HCT116 (cell line): Measurements from ENCODE around the gene HPCAL1.

ENCODE experiments used
- EZH2phosphoT487 ChIP-seq: fragments of 200-600 bp; IDR thresholded peaks from 2 replicates; pipeline ENCODE4 v1.6.1; 2018; ENCODE audit warnings: antibody characterized with exemption, borderline replicate concordance
- POLR2A ChIP-seq: IDR thresholded peaks from 2 replicates; pipeline ENCODE4 v1.7.0; 2011; ENCODE audit warnings: borderline replicate concordance; ENCODE audit not compliant: insufficient read depth, insufficient read length; ENCODE audit errors: extremely low read depth
- POLR2AphosphoS5 ChIP-seq: IDR thresholded peaks from 2 replicates; pipeline ENCODE4 v1.6.1; 2011; ENCODE audit warnings: mild to moderate bottlenecking, low read depth, low read length, moderate library complexity
- RAD21 ChIP-seq: IDR thresholded peaks from 2 replicates; pipeline ENCODE4 v1.6.1; 2012; ENCODE audit warnings: low read depth, mild to moderate bottlenecking
- SIN3A ChIP-seq: IDR thresholded peaks from 2 replicates; pipeline ENCODE4 v1.6.1; 2012; ENCODE audit warnings: low read depth
- YY1 ChIP-seq: IDR thresholded peaks from 2 replicates; pipeline ENCODE4 v1.6.1; 2011; ENCODE audit warnings: low read length, low read depth, moderate library complexity, mild to moderate bottlenecking; ENCODE audit not compliant: insufficient replicate concordance; ENCODE audit errors: extremely low read depth
- ZFX ChIP-seq: fragments of 450-650 bp; IDR thresholded peaks from 2 replicates; pipeline ENCODE4 v1.6.1; 2017
- TF ChIP-seq, protein P1 (sequence below), 3 experiments: fragments of 200-600 bp in 1 of 3; sonication (generic) in 1 of 3; IDR thresholded peaks in 2 of 3; conservative IDR thresholded peaks in 1 of 3; 2 replicates each; pipeline ENCODE4 v1.5.1; 2012 to 2017; ENCODE audit warnings: low read depth in 2 of 3, low read length in 2 of 3, antibody characterized with exemption in 1 of 3, borderline replicate concordance in 1 of 3, control low read depth in 1 of 3, mild to moderate bottlenecking in 1 of 3, mixed read lengths in 1 of 3, mixed run types in 1 of 3, moderate library complexity in 1 of 3; ENCODE audit not compliant: insufficient read depth in 1 of 3
- TF ChIP-seq, protein P2 (sequence below): IDR thresholded peaks from 2 replicates; pipeline ENCODE4 v1.6.1; 2011; ENCODE audit warnings: mild to moderate bottlenecking, low read length, moderate library complexity; ENCODE audit not compliant: insufficient replicate concordance; ENCODE audit errors: extremely low read depth
- TF ChIP-seq, protein P3 (sequence below): IDR thresholded peaks from 2 replicates; pipeline ENCODE4 v1.6.1; 2012; ENCODE audit warnings: low read depth
- TF ChIP-seq, protein P4 (sequence below): IDR thresholded peaks from 2 replicates; pipeline ENCODE4 v1.6.1; 2012

DNA sequence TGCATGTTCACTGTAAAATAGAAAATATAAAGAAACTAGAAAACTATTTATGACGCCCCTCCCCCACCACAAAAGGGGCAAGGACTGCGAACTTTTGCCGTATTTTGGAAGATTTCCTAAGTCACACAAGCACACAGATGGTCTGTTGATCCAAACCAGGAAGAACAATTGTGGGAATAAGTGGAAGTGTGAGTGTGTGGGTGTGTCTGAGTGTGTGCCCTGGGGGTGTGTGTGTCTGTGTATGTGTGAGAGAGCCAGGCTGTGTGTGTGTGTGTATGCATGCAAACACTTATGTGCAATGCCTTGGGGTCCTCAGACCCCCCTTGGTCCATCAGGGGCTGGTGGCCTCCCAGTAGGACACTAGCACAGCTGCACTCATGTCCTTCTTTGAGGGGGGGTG, 43.1 kb downstream of the HPCAL1 start:
- no peak for TF ChIP-seq SIN3A
- TF ChIP-seq, protein P1, sequence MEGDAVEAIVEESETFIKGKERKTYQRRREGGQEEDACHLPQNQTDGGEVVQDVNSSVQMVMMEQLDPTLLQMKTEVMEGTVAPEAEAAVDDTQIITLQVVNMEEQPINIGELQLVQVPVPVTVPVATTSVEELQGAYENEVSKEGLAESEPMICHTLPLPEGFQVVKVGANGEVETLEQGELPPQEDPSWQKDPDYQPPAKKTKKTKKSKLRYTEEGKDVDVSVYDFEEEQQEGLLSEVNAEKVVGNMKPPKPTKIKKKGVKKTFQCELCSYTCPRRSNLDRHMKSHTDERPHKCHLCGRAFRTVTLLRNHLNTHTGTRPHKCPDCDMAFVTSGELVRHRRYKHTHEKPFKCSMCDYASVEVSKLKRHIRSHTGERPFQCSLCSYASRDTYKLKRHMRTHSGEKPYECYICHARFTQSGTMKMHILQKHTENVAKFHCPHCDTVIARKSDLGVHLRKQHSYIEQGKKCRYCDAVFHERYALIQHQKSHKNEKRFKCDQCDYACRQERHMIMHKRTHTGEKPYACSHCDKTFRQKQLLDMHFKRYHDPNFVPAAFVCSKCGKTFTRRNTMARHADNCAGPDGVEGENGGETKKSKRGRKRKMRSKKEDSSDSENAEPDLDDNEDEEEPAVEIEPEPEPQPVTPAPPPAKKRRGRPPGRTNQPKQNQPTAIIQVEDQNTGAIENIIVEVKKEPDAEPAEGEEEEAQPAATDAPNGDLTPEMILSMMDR (IDR thresholded peaks at IDR 0.05 in 2 of 3, conservative IDR thresholded peaks at IDR 0.05 in 1 of 3; ENCODE audit: borderline replicate concordance in 1 of 3, insufficient read depth in 1 of 3, low read depth in 2 of 3, low read length in 2 of 3) = no peak
- no peak for TF ChIP-seq POLR2AphosphoS5
- no peak for TF ChIP-seq EZH2phosphoT487
- TF ChIP-seq, protein P2, sequence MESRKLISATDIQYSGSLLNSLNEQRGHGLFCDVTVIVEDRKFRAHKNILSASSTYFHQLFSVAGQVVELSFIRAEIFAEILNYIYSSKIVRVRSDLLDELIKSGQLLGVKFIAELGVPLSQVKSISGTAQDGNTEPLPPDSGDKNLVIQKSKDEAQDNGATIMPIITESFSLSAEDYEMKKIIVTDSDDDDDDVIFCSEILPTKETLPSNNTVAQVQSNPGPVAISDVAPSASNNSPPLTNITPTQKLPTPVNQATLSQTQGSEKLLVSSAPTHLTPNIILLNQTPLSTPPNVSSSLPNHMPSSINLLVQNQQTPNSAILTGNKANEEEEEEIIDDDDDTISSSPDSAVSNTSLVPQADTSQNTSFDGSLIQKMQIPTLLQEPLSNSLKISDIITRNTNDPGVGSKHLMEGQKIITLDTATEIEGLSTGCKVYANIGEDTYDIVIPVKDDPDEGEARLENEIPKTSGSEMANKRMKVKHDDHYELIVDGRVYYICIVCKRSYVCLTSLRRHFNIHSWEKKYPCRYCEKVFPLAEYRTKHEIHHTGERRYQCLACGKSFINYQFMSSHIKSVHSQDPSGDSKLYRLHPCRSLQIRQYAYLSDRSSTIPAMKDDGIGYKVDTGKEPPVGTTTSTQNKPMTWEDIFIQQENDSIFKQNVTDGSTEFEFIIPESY = no peak
- no peak for TF ChIP-seq ZFX
- TF ChIP-seq, protein P3, sequence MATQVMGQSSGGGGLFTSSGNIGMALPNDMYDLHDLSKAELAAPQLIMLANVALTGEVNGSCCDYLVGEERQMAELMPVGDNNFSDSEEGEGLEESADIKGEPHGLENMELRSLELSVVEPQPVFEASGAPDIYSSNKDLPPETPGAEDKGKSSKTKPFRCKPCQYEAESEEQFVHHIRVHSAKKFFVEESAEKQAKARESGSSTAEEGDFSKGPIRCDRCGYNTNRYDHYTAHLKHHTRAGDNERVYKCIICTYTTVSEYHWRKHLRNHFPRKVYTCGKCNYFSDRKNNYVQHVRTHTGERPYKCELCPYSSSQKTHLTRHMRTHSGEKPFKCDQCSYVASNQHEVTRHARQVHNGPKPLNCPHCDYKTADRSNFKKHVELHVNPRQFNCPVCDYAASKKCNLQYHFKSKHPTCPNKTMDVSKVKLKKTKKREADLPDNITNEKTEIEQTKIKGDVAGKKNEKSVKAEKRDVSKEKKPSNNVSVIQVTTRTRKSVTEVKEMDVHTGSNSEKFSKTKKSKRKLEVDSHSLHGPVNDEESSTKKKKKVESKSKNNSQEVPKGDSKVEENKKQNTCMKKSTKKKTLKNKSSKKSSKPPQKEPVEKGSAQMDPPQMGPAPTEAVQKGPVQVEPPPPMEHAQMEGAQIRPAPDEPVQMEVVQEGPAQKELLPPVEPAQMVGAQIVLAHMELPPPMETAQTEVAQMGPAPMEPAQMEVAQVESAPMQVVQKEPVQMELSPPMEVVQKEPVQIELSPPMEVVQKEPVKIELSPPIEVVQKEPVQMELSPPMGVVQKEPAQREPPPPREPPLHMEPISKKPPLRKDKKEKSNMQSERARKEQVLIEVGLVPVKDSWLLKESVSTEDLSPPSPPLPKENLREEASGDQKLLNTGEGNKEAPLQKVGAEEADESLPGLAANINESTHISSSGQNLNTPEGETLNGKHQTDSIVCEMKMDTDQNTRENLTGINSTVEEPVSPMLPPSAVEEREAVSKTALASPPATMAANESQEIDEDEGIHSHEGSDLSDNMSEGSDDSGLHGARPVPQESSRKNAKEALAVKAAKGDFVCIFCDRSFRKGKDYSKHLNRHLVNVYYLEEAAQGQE = no peak
- no peak for TF ChIP-seq YY1
- TF ChIP-seq POLR2A = no peak
- TF ChIP-seq, protein P4, sequence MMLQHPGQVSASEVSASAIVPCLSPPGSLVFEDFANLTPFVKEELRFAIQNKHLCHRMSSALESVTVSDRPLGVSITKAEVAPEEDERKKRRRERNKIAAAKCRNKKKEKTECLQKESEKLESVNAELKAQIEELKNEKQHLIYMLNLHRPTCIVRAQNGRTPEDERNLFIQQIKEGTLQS = no peak
- no peak for TF ChIP-seq RAD21
